Cardiac fibroblast (primary cell): ENCODE measurements around the gene HHIPL1.

Source experiments
- DNase-seq, 2 donors: peaks; one replicate each; pipeline versions ENCODE4 v3.0.0 to v3.0.0-alpha.2; 2010; ENCODE audit warnings: low read depth in 2 of 2
- H3K4me3 ChIP-seq, 2 donors: replicated peaks in 1 of 2; 1 replicate in 1 of 2; 2 replicates in 1 of 2; pipeline ENCODE4 v1.5.1; 2011; ENCODE audit warnings: low read depth in 2 of 2, low read length in 2 of 2, mild to moderate bottlenecking in 2 of 2, moderate library complexity in 1 of 2
- CTCF ChIP-seq: IDR thresholded peaks from one replicate; pipeline ENCODE4 v1.5.1; 2011; ENCODE audit warnings: low read depth, mild to moderate bottlenecking, low read length, inconsistent platforms

Gene HHIPL1

GRCh38 chr14:99627100-99627499 is 17.8 kb upstream of the HHIPL1 start:
- H3K4me3 ChIP-seq: no peak overlapping the region
- TF ChIP-seq CTCF: no peak
- no peak for DNase-seq

- no peak for TF ChIP-seq CTCF
- no peak overlapping the region for H3K4me3 ChIP-seq
- DNase-seq: no peak
Measured at GRCh38 chr14:99627510-99628381, 17.2 kb upstream of the HHIPL1 start.

- peak; percentile 99 for TF ChIP-seq CTCF
- H3K4me3 ChIP-seq: no peak overlapping the region
- DNase-seq: peak; percentile 72 to 78
Measured at GRCh38 chr14:99628887-99629618, 15.9 kb upstream of the HHIPL1 start.

- no peak overlapping the region for H3K4me3 ChIP-seq
- no peak for TF ChIP-seq CTCF
- no peak for DNase-seq
Measured at GRCh38 chr14:99630202-99630601, 14.7 kb upstream of the HHIPL1 start.

- TF ChIP-seq CTCF: no peak
- DNase-seq: no peak
- H3K4me3 ChIP-seq: no peak overlapping the region
Measured at GRCh38 chr14:99632410-99633035, 12.4 kb upstream of the HHIPL1 start.

GRCh38 chr14:99633141-99633540 is 11.8 kb upstream of the HHIPL1 start:
- no peak overlapping the region for H3K4me3 ChIP-seq
- TF ChIP-seq CTCF: no peak
- DNase-seq: no peak
